ENCODE measurements around the gene IPO7. TPM values are rescaled to one million over a fixed set of nuclear protein-coding genes. Genes with fewer than 3 reads are reported as not detected.
"Not testable (repeated sequence)": the region's sequence is repeated elsewhere in the genome, so short reads cannot be mapped to it uniquely, and the experiment has no call there.

Gene IPO7
- 177 and 200 TPM in 2 replicates for total RNA-seq (2014; rRNA removed; shearing (Covaris generic))
- polyA plus RNA-seq (2015; cell fraction: cytosol; rRNA removed) = 112 and 160 TPM in 2 replicates
- polyA plus RNA-seq (2015; cell fraction: nucleus; rRNA removed) = 79.5 and 82.6 TPM in 2 replicates

DNA sequence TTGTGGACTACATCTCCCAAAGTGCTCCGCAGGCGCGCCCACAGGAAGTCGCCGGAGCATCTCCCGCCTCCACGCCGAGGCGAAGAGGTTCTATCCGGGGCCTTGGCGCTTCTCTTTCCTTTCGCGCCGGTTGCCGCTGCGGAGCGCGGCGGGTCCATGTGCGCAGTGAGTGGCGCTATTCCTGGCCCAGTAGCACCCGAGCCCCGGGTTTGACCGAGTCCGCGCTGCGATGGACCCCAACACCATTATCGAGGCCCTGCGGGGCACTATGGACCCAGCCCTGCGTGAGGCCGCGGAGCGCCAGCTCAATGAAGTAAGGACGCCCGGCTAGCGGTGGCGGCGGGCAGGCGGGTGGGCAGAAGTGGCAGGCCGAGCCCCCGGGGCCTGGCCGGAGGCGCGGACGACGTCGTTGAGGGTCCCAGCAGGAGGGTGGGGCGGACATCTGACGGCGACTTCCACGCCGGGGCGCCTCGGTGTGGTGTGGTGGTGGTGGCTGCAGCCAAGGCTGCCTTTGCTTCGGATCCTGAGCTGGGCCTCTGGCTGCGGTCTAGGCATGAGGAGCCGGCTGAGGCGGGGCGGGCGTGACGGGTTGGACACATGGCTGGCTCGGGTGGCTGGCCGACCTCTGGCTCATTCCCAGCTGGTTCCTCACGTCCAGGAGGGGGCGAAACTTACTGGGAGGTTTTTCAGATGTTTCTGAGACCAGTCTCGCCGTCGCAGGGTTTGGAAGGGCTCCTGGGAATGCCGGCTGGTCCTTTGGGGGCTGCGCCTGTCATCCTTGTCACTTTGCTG, at the start of gene IPO7:
IPO7 (plus strand) TSS at position 118 of the 792 bp plus-strand sequence; CDS start at position 230, 112 bp downstream.
- DNase-seq (ENCODE audit: low read depth, low spot score) = peak; percentile 93
- in situ Hi-C loops (cut with HindIII; ENCODE audit: low pct_unique_long_range_greater_than_20kb, low sequenced_read_pairs) = no loop called here

DNA sequence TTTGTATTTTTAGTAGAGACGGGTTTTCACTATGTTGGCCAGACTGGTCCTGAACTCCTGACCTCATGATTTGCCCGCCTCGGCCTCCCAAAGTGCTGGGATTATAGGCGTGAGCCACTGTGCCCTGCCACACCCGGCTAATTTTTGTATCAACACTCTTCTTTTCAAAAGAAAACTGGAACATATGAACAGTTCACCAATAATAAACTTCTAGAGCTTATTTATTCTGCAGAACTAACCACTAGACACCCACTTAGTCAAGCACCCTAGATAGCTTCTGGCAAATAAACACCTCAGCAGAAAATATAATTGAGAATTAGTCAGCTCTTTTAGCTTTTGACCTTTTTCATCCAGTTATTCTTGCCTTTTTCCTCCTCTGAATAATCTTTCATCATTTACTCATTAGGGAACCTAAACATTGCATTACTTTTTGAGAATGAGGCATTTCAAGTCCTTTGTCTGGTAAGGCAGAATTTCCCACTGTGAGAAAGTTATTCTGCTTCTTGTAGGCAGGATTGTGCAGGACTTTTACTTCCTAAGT, 42.7 kb upstream of the IPO7 start:
- in situ Hi-C loops (cut with HindIII; ENCODE audit: low pct_unique_long_range_greater_than_20kb, low sequenced_read_pairs) = no loop called here
- DNase-seq (ENCODE audit: low read depth, low spot score) = no peak

GRCh38 chr11:9344061-9344680, 40.3 kb upstream of the IPO7 start:
- in situ Hi-C loops (cut with HindIII; ENCODE audit: low pct_unique_long_range_greater_than_20kb, low sequenced_read_pairs) = no loop called here
- DNase-seq (ENCODE audit: low read depth, low spot score) = no peak

DNA sequence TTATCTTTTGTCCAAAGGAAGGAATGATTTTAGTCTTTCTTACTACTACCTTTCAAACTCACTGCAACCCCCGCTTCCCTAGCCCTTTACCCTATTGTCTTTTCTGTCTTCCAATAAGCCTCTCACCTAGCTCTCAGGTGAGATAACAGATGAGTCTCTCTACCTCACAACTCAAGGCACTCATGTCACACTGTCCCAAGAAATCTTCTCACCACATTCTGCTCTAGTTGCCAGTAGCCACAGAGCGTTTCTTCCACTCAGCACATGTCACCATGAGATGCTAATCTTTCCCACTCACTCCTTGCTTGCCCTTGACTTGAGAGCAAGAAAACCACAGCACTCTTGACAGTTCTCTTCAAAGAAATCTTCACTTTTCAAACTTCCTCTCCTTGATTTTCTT, 37.4 kb upstream of the IPO7 start:
- in situ Hi-C loops (cut with HindIII; ENCODE audit: low pct_unique_long_range_greater_than_20kb, low sequenced_read_pairs) = no loop called here
- DNase-seq (ENCODE audit: low read depth, low spot score) = no peak

DNA sequence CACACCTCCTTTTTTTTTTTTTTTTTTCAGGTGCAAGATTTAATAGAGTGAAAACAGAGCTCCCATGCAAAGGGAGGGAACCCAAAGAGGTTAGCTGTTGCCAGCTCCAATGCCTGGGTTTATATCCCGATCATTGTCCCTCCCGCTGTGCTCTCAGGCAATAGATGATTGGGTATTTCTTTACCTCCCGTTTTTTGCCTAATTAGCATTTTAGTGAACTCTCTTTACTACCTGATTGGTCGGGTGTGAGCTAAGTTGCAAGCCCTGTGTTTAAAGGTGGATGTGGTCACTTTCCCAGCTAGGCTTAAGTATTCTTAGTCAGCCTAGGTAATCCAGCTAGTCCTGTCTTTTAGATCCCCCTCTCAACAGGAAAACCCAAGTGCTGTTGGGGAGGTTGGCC, 36.7 kb upstream of the IPO7 start:
- DNase-seq (ENCODE audit: low read depth, low spot score); in situ Hi-C loops (cut with HindIII; ENCODE audit: low pct_unique_long_range_greater_than_20kb, low sequenced_read_pairs): not testable (repeated sequence)

DNA sequence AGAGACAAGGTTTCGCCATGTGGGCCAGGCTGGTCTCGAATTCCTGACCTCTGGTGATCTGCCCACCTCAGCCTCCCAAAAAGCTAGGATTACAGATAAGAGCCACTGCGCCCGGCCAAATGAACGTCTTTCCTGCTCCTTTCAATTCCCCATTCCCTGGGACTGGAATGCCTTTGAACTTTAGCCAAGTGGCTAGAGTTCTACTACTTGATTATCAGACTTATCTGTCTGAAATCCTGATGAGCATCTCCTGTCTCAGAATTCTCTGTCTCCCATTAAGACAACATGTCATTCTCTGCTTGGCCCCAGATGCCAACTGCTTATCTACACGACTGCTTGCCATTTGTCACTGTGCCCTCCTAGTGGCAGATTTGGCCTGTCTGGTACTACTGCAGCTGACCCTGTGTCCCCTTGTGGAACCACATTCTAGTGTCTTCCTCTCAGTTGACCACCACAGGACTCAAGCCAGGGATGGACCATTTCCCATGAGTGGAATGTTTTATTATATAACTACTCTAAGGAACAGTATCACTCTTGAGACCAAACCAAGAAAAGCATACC, 33.1 kb upstream of the IPO7 start:
- no peak for DNase-seq (ENCODE audit: low read depth, low spot score)
- in situ Hi-C loops (cut with HindIII; ENCODE audit: low pct_unique_long_range_greater_than_20kb, low sequenced_read_pairs) = no loop called here

DNA sequence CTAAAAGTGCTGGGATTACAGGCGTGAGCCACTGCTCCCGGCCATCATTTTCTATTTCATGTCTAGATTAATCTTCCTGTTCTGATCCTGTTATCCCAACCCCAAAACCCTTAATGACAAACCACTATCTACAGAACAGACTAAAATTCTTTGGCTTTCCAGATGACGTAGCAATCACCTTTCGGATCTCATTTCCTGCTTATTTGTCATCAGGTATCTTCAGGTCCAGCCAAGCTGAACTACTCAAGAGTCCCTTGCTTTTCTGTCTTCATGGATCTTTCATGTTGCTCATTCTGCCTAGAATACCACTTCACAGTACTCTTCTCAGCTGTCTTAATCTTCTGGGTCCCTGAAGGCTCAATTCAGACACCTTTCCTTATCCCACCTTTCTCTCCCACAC, 27.4 kb upstream of the IPO7 start:
- in situ Hi-C loops (cut with HindIII; ENCODE audit: low pct_unique_long_range_greater_than_20kb, low sequenced_read_pairs) = no loop called here
- no peak for DNase-seq (ENCODE audit: low read depth, low spot score)

DNA sequence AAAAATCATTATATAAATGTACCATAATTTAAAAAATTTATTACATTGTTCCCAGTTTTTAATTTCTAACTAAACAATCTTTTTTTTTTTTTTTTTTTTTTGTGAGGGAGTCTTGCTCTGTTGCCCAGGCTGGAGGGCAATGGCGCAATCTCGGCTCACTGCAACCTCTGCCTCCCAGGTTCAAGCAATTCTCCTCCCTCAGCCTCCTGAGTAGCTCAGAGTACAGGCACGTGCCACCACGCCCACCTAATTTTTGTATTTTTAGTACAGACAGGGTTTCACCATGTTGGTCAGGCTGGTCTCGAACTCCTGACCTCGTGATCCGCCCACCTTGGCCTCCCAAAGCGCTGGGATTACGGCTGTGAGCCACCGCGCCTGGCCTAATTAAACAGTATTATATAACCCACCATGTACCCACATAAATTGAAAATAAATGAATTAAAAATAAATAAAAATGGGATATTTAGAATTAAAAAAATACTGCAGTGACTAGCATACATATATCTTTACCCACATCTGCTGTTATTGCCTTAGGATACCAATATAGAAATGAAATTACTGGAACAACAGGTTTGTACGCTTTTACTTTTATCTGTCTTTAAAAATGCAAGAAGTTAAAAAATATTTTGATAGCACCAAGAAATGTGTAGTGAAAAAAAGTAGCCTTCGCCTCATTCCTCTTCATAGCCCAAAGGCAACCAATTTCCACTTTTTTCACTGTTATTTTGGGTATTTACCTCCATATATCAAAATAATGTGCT, 23.4 kb upstream of the IPO7 start:
- DNase-seq (ENCODE audit: low read depth, low spot score); in situ Hi-C loops (cut with HindIII; ENCODE audit: low pct_unique_long_range_greater_than_20kb, low sequenced_read_pairs): not testable (repeated sequence)

DNA sequence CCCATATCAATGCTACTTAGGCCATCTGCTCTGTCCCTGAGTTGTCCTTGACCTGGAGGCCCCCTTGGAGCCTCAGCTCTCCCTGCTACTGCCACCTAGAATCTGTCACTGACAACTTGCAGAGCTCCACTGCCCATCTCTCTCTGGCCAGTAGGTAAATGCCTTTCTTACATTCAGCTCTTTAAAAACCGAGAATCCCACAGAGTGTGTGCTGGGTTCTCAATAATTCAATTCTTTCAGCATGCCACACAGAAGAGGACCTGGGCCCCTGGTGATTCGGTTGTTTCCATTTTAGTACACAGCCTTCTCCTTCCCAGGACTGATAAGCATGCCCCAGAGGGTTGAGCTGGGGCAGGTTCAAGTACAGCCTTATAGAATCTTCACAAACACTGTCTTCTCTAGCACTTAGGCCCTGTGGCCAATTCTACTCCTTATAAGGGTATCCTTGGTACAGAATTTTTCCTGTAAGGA, 22.0 kb upstream of the IPO7 start:
- no peak for DNase-seq (ENCODE audit: low read depth, low spot score)
- in situ Hi-C loops (cut with HindIII; ENCODE audit: low pct_unique_long_range_greater_than_20kb, low sequenced_read_pairs) = no loop called here

- DNase-seq (ENCODE audit: low read depth, low spot score) = peak; percentile 81
Observed at GRCh38 chr11:9363954-9364912, 20.2 kb upstream of the IPO7 start.

GRCh38 chr11:9367551-9367950, 16.9 kb upstream of the IPO7 start:
- in situ Hi-C loops (cut with HindIII; ENCODE audit: low pct_unique_long_range_greater_than_20kb, low sequenced_read_pairs) = no loop called here
- no peak for DNase-seq (ENCODE audit: low read depth, low spot score)

More at GRCh38 chr11:9363954-9364912, 20.2 kb upstream of the IPO7 start:
- in situ Hi-C loops (cut with HindIII; ENCODE audit: low pct_unique_long_range_greater_than_20kb, low sequenced_read_pairs) = no loop called here

GRCh38 chr11:9377036-9377435, 7.4 kb upstream of the IPO7 start:
- in situ Hi-C loops (cut with HindIII; ENCODE audit: low pct_unique_long_range_greater_than_20kb, low sequenced_read_pairs) = no loop called here
- DNase-seq (ENCODE audit: low read depth, low spot score) = peak; percentile 36

DNA sequence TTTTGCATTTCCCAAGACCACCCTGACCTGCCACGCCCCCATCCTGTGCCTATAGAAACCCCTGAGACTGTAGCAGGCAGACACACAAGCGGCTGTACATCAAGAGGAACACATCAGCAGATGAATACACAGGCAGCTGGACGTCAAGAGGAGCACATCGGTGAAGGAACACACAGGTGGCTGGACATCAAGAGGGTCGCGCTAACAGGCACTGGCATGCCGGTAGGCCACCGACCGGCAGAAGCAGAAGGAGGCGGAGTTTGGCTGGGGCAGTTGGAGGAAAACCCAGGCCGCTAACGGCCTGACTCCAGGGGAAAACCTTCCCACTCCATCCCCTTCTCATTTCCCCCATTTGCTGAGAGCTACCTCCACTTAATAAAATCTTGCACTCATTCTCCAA, 5.4 kb upstream of the IPO7 start:
- no peak for DNase-seq (ENCODE audit: low read depth, low spot score)
- in situ Hi-C loops (cut with HindIII; ENCODE audit: low pct_unique_long_range_greater_than_20kb, low sequenced_read_pairs) = no loop called here

- no peak for DNase-seq (ENCODE audit: low read depth, low spot score)
- in situ Hi-C loops (cut with HindIII; ENCODE audit: low pct_unique_long_range_greater_than_20kb, low sequenced_read_pairs) = no loop called here
Observed at GRCh38 chr11:9380773-9381172, 3.7 kb upstream of the IPO7 start.

- no peak for DNase-seq (ENCODE audit: low read depth, low spot score)
- in situ Hi-C loops (cut with HindIII; ENCODE audit: low pct_unique_long_range_greater_than_20kb, low sequenced_read_pairs) = no loop called here
Observed at GRCh38 chr11:9385327-9385899, 961 bp downstream of the IPO7 start.

GRCh38 chr11:9386086-9386485, 1.6 kb downstream of the IPO7 start:
- no peak for DNase-seq (ENCODE audit: low read depth, low spot score)
- in situ Hi-C loops (cut with HindIII; ENCODE audit: low pct_unique_long_range_greater_than_20kb, low sequenced_read_pairs) = no loop called here

All from SK-MEL-5 (cell line).